ENCODE measurements around the gene TENM4. TPM values are rescaled to one million over a fixed set of nuclear protein-coding genes. Genes with fewer than 3 reads are reported as not detected.

The TENM4 gene
- total RNA-seq, 4 donors from 2014 or later, result 16.8 to 158 (median 120) TPM

GRCh38 chr11:78940500-78941225, 500.2 kb downstream of the TENM4 start:
- WGBS, 2 donors, result 15 to 31% methylated on average over 2 to 6 of the region's 6 CpGs
- DNase-seq, result peak; percentile 74

GRCh38 chr11:78938971-78939370, 501.9 kb downstream of the TENM4 start:
- Histone ChIP-seq H3K36me3 (no peaks in the 10 kb centered on the region), H3K27ac (peak overlapping the region; percentile 3 to 68 (median 56)), H3K4me3 (replicated peaks in 1 of 3) (no peak overlapping the region), H3K27me3 (no peaks in the 10 kb centered on the region), H3K4me1 (peaks cover 32 to 42% of the 10 kb centered on the region in 2 donors), H3K9me3 (no peaks in the 10 kb centered on the region)
- intact Hi-C loops (cut with DNase I), result no loop called here
- DNase-seq, result peak; percentile 39 to 41
- WGBS, 2 donors, result 29 to 32% methylated on average over 7 of the region's 7 CpGs
- no peak for TF ChIP-seq POLR2A (IDR thresholded peaks at IDR 0.05)
- TF ChIP-seq CTCF (IDR thresholded peaks at IDR 0.05), result no peak

More at GRCh38 chr11:78940500-78941225, 500.2 kb downstream of the TENM4 start:
- intact Hi-C loops (cut with DNase I), result no loop called here
- peak overlapping the region; percentile 56 to 71 (median 68) for H3K27ac ChIP-seq
- H3K9me3 ChIP-seq, result no peaks in the 10 kb centered on the region
- no peaks in the 10 kb centered on the region for H3K27me3 ChIP-seq
- peaks cover 32 to 42% of the 10 kb centered on the region in 2 donors for H3K4me1 ChIP-seq
- TF ChIP-seq CTCF (IDR thresholded peaks at IDR 0.05) (no peak), POLR2A (IDR thresholded peaks at IDR 0.05) (no peak)
- H3K36me3 ChIP-seq, result no peaks in the 10 kb centered on the region
- no peak overlapping the region for H3K4me3 ChIP-seq (replicated peaks in 1 of 3)

- intact Hi-C loops (cut with DNase I), result no loop called here
- DNase-seq, result no peak
- TF ChIP-seq CTCF (IDR thresholded peaks at IDR 0.05), result no peak
- no peak for TF ChIP-seq POLR2A (IDR thresholded peaks at IDR 0.05)
- no peak overlapping the region for H3K27ac ChIP-seq
- H3K27me3 ChIP-seq, result no peaks in the 10 kb centered on the region
- H3K4me1 ChIP-seq, result peaks cover 32 to 42% of the 10 kb centered on the region in 2 donors
- WGBS, 2 donors, result 95 to 96% methylated on average over 1 of the region's 1 CpG
- no peak overlapping the region for H3K4me3 ChIP-seq (replicated peaks in 1 of 3)
- no peaks in the 10 kb centered on the region for H3K9me3 ChIP-seq
- no peaks in the 10 kb centered on the region for H3K36me3 ChIP-seq
Observed at GRCh38 chr11:78938036-78938435, 502.8 kb downstream of the TENM4 start.

GRCh38 chr11:78935398-78936068, 505.3 kb downstream of the TENM4 start:
- H3K4me1 ChIP-seq, result peaks cover 22 to 28% of the 10 kb centered on the region in 2 donors
- H3K4me3 ChIP-seq (replicated peaks in 1 of 3), result no peak overlapping the region
- H3K27ac ChIP-seq, result no peak overlapping the region
- no peaks in the 10 kb centered on the region for H3K9me3 ChIP-seq
- intact Hi-C loops (cut with DNase I), result no loop called here
- no peak for TF ChIP-seq CTCF (IDR thresholded peaks at IDR 0.05)
- 78 to 86% methylated on average over 4 of the region's 4 CpGs for WGBS, 2 donors
- DNase-seq, result no peak
- no peaks in the 10 kb centered on the region for H3K27me3 ChIP-seq
- no peaks in the 10 kb centered on the region for H3K36me3 ChIP-seq

GRCh38 chr11:78933350-78933749, 507.5 kb downstream of the TENM4 start:
- Histone ChIP-seq H3K27ac (no peak overlapping the region), H3K27me3 (no peaks in the 10 kb centered on the region), H3K36me3 (no peaks in the 10 kb centered on the region), H3K9me3 (no peaks in the 10 kb centered on the region), H3K4me3 (replicated peaks in 1 of 3) (no peak overlapping the region), H3K4me1 (peaks cover 4 to 8% of the 10 kb centered on the region in 2 donors)
- no peak for DNase-seq
- no peak for TF ChIP-seq CTCF (IDR thresholded peaks at IDR 0.05)
- TF ChIP-seq POLR2A (IDR thresholded peaks at IDR 0.05), result no peak
- intact Hi-C loops (cut with DNase I), result no loop called here
- 77 to 79% methylated on average over 5 of the region's 5 CpGs for WGBS, 2 donors
